SKM-1 (cell line): ENCODE data around the gene ANO2.

Experiments used
- DNase-seq: peaks from one replicate; lab custom pipeline; 2025; ENCODE audit not compliant: unreplicated experiment; lab: John Stamatoyannopoulos, UW

ANO2 gene

DNA sequence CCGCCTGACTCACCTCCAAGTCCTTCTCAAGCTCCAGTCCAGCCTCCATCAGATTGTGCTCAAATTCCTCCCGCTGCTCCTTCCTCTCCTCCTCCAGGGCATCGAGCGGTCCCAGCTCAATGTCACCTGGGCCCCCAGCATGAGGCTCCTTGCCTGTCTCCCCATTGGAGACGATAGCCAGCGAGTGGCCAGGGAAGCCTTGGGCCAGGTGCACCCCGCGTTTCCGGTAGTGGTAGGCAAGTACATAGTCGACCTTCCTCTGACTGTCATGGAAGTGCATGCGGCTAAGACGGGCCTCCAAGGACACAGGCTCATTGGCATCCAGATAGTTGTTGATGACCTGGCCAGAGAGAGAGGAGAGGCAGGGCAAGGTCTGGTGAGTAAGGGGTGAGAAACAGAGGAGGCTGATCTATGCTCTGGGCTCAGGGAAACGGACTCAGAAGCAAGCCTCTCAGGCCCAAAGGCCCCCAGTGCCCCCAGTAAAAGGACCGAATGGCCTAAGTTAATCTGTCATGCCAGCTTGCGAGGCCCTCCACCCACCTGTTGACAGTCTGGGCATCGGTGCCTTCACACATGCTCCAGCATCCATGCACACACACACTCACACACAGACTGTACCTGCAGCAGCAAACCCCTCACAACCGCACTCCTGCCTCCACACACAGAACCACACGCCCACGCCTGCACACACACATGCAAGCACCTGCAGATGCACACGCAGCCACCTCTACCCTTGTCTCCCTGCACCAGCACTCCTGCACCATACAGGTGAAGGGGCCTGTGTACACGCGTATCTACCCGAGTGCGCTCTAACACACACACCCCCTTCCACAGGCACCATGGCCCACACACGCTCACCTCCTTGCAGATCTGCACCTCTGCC lies 23.8 kb downstream of the ANO2 start:
- no peak for DNase-seq

DNA sequence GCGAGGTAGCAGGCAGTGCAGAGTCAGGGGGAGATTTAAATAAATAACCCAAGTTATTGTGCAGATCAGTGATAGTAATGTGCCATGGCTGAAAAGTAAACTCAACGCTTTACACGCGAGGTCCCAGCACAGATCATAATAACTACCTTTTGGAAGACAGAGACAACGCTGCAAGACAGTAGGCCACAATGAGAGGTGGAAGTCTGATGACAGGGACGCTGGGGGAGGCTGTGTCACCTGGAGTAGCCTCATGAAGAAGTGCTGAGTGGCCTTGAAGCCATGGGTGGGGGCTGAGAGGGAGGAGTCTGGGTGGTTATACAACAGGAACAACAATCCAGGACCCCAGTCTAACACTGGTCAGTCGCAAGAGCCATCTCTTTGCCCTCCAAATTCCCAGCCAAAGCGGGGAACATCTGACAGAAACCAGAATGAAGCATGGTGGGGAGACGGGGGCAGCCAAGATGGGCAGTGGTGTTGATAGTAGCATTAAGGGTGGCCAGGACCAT lies 28.2 kb downstream of the ANO2 start:
- DNase-seq: no peak

GRCh38 chr12:5915511-5915910 lies 29.5 kb downstream of the ANO2 start:
- no peak for DNase-seq

GRCh38 chr12:5914387-5915149 lies 30.5 kb downstream of the ANO2 start:
- DNase-seq: no peak

DNA sequence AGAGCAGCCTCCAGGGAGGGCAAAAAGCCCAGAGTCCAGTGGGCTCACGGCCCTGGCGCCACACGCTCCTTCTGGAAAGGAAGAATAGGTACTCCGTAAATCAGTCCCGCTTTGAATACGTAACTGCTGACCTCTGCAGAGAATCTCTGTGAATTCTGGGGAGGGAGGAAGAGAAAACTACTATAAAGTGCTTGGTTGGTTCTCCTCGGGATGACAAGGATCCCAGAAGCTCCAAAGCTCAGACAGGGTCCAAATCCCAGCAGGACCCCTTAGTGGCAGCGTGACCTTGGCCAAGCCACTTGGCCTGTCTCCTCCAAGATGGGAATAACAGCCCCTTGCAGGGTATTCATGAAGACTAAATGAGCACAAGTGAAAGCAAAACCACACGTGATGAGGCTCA lies 31.7 kb downstream of the ANO2 start:
- DNase-seq: no peak

- DNase-seq: no peak
Measured at GRCh38 chr12:5912437-5913334, 32.4 kb downstream of the ANO2 start.

DNA sequence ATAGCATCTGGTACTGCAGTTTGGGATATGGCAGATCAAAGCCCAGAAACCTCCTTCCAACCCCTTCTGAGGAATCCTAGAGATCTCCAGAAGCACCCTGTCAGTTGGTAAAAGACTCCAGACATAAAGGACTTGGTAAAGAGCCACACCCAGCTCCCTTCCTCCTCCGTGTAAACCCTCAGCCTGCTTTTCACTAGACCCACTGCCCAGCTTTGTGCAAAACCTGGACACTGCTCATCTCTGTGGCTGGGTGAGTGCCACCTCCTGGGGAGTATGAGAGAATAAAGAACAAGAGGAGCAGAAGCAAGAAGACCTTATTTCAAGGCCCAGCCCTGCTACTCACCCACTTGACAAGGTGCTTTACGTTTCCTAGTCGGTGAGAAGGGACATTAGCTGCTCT lies 33.0 kb downstream of the ANO2 start:
- no peak for DNase-seq

DNA sequence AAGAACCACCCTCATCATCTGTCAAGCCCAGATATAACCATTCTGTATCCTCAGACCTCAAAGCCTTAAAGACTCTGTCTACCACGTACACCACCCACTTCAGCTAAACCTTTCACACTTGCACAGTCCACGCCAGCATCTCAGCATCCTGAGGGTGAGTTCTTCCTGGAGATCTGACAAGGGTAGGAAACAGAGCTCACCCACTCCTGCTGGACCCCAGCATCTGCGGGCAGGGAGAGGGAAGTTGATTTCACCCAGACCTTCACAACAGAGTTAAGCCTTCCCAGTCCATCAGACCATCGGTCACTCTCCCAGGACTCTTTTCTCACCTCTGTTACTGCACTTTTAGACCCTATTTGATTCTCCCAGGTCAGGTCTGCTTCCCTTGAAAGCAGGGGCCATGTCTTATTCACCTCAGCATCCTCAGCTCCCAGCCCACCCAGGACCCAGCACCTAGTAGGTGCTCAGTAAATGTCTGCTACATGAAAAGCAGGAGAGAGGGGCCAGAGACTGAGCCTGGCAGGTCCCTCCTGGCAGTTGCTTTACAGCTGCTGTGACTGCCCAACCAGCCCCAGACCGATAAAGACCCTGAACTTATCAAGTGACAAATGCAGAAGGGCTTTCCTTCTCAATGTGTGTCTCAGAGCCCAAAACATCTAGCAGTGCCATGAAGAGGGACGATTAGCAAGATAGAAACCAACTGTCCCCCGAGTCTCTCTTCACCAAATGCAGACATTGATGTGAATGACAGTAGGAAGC lies 34.1 kb downstream of the ANO2 start:
- no peak for DNase-seq

GRCh38 chr12:5909560-5909959 lies 35.5 kb downstream of the ANO2 start:
- no peak for DNase-seq

GRCh38 chr12:5908251-5908650 lies 36.8 kb downstream of the ANO2 start:
- DNase-seq: no peak

DNA sequence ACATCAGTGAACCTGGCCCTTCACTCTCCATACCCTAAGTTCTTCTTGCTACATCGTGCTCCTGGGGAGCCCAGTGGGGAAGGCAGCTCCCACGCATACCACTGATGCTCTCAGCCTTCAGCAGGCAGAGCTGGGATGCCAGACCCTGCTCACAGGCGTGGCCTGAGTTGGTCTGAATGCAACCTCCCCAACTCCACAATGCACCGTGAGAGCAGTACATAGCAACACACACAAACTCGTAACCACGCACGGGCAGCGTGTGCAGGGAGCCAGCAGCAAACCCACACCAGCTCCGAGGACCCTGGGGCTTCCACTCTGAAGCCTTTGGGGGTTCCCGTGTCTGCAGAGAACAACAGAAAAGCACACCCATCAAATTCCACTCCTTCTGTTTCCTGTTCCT lies 37.3 kb downstream of the ANO2 start:
- DNase-seq: no peak

- DNase-seq: no peak
Measured at GRCh38 chr12:5905757-5906156, 39.3 kb downstream of the ANO2 start.

DNA sequence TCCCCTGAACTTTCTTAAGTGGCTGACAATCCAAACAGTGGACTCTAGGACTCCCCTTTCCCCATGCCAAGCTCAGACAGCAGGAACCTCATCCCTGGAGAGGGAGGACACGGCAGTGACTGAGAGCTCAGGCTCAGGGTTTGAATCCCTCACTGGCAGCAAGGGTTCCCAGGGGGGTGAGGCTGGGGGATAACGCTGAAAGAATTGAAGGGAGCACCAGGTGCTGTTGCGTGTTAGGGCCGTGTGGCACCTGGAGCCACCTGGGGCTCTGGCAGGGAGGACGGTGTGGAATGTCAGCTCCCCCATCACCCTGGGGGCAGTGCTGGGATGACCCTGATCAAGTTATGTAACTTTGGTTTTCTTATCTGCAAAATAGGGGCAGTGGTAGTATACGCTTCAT lies 40.1 kb downstream of the ANO2 start:
- DNase-seq: no peak

GRCh38 chr12:5904441-5904840 lies 40.6 kb downstream of the ANO2 start:
- DNase-seq: no peak

DNA sequence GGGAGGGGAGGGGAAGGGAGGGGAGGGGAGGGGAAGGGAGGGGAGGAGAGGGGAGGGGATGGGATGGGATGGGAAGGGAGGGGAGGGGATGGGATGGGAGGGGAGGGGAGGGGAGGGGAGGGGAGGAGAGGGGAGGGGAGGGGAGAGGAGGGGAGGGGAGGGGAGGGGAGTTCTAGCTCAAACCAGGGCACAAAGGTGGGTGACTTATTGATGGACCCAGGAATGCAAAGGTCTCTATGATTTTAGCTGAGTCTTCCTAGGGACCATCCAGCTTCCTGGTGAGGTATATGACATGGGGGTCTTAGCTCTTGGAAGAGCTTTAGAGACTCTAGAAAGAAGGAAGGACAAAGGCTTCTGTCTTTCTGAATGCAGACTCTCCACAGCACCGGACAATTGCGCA lies 42.3 kb downstream of the ANO2 start:
- no peak for DNase-seq

DNA sequence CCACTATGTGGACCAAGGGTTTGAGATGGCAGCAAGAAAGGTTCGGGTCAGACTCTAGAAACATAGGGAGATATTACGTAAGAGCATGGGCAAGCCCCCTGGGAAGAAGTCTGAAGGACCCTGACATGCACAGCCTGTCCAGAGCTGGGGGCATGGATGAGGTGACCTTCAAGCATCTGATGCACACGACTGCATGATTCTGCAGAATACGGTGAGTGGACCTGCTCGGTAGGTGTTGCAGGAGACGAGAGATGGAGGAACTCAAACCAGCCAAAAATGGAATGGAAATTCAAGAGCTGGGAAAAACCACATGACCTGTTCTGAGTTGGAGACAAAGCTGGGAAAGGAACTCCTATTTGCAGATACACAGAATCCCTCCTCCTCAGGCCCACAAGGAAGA lies 43.6 kb downstream of the ANO2 start:
- no peak for DNase-seq

- no peak for DNase-seq
Measured at GRCh38 chr12:5900533-5901205, 44.4 kb downstream of the ANO2 start.

DNA sequence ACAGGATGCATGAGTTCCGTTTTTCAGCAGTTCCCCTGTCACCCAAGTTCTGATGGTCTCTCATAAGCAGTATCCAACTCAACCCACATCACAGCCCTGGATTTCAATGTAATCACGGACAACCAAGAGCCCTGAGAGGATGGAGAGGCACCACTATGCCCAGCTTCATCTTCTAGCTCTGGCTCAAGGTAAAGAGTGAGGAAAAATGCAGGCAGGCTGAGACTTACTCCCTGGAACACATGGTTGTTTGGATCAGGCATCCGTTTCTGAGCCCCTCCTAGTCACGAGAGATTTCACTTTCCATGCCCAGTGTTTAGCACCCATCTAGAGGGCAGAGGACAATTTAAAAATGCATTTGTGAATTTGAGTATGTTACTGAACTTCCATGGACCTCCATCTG lies 45.0 kb downstream of the ANO2 start:
- no peak for DNase-seq

GRCh38 chr12:5899675-5900074 lies 45.4 kb downstream of the ANO2 start:
- no peak for DNase-seq

DNA sequence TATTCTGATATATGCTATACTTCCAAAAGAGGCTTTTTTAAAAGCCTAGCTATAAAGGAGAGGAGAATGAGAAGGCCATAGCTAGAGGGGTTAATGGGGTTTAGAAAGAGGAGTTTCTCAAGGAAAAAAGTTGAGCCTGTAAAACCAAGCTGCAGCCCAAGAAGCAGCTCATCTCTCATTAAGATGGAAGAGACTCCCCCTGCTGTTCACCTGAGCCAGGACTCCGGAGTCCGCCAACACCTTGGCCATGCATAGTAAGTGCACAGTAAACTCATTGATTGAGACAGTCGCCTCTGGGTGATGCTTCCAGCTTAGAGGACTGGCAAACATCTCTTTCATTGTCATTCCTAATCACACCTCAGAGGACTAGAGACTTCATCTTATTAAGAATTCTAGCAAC lies 46.2 kb downstream of the ANO2 start:
- no peak for DNase-seq
